Measurements from ENCODE around the gene ZNHIT2.

ZNHIT2 gene

GRCh38 chr11:65067446-65067845, 50.1 kb downstream of the ZNHIT2 start:
- DNase-seq: no peak

- DNase-seq: peak; percentile 91
Measured at GRCh38 chr11:65066805-65067291, 50.7 kb downstream of the ZNHIT2 start.
